GM18951 (cell line): ENCODE results near the gene TUBA3E.
"Not testable (repeated sequence)": the region's sequence is repeated elsewhere in the genome, so short reads cannot be mapped to it uniquely, and the experiment has no call there.

Source experiments
- POLR2A ChIP-seq: IDR thresholded peaks from 4 replicates; pipeline ENCODE4 v1.6.1; 2011; ENCODE audit warnings: mild to moderate bottlenecking; ENCODE audit not compliant: insufficient read length, insufficient read depth; ENCODE audit errors: extremely low read depth
- in situ Hi-C: fragments of 300-500 bp; cut with MboI; formaldehyde crosslinking; loops from one replicate; pipeline ENCODE4 v1.12.0; 2022; ENCODE audit warnings: low sequenced_read_pairs, mixed read lengths, inconsistent platforms; ENCODE audit not compliant: unreplicated experiment

The TUBA3E gene

GRCh38 chr2:130198343-130198742, at the start of gene TUBA3E:
Gene TUBA3E, minus strand, starts transcription at chr2:130198439. Its CDS starts 79 bp downstream, at chr2:130198360.
- in situ Hi-C loops, result loop anchor here (25.0 kb wide), 1 partner anchor 139 kb away; the partner anchor contains the start of gene IMP4
- no peak for TF ChIP-seq POLR2A

- in situ Hi-C loops, result no loop called here
- TF ChIP-seq POLR2A, result no peak
Observed at GRCh38 chr2:130246430-130246829, 48.2 kb upstream of the TUBA3E start.

GRCh38 chr2:130245976-130246375, 47.7 kb upstream of the TUBA3E start:
- no peak for TF ChIP-seq POLR2A
- in situ Hi-C loops, result no loop called here

GRCh38 chr2:130243359-130243758, 45.1 kb upstream of the TUBA3E start:
- in situ Hi-C loops, result no loop called here
- no peak for TF ChIP-seq POLR2A

- in situ Hi-C loops, result no loop called here
- no peak for TF ChIP-seq POLR2A
Observed at GRCh38 chr2:130241041-130241707, 42.9 kb upstream of the TUBA3E start.

GRCh38 chr2:130239581-130239980, 41.3 kb upstream of the TUBA3E start:
- in situ Hi-C loops, result not testable (repeated sequence)

- in situ Hi-C loops, result loop anchor here (5.0 kb wide), 1 partner anchor 1209 kb away; no protein-coding TSS in a partner anchor
Observed at GRCh38 chr2:130233066-130233465, 34.8 kb upstream of the TUBA3E start.

GRCh38 chr2:130231656-130232055, 33.4 kb upstream of the TUBA3E start:
- in situ Hi-C loops, result loop anchor here (5.0 kb wide), 1 partner anchor 1211 kb away; no protein-coding TSS in a partner anchor
- TF ChIP-seq POLR2A, result no peak

- in situ Hi-C loops, result loop anchor here (5.0 kb wide), 1 partner anchor 1211 kb away; no protein-coding TSS in a partner anchor
Observed at GRCh38 chr2:130230907-130231306, 32.7 kb upstream of the TUBA3E start.

GRCh38 chr2:130230376-130230775, 32.1 kb upstream of the TUBA3E start:
- in situ Hi-C loops, result loop anchor here (5.0 kb wide), 1 partner anchor 1212 kb away; no protein-coding TSS in a partner anchor

- in situ Hi-C loops, result not testable (repeated sequence)
Observed at GRCh38 chr2:130229161-130229510, 30.9 kb upstream of the TUBA3E start.

GRCh38 chr2:130228467-130229160, 30.4 kb upstream of the TUBA3E start:
- in situ Hi-C loops, result not testable (repeated sequence)

- in situ Hi-C loops, result not testable (repeated sequence)
Observed at GRCh38 chr2:130228005-130228404, 29.8 kb upstream of the TUBA3E start.

- in situ Hi-C loops, result not testable (repeated sequence)
Observed at GRCh38 chr2:130222523-130222922, 24.3 kb upstream of the TUBA3E start.

- in situ Hi-C loops, result not testable (repeated sequence)
Observed at GRCh38 chr2:130220505-130220904, 22.3 kb upstream of the TUBA3E start.

GRCh38 chr2:130219147-130219546, 20.9 kb upstream of the TUBA3E start:
- in situ Hi-C loops, result loop anchor here (10.0 kb wide), 1 partner anchor 1236 kb away; no protein-coding TSS in a partner anchor

- in situ Hi-C loops, result not testable (repeated sequence)
Observed at GRCh38 chr2:130207051-130207450, 8.8 kb upstream of the TUBA3E start.

GRCh38 chr2:130203150-130203549, 4.9 kb upstream of the TUBA3E start:
- in situ Hi-C loops, result not testable (repeated sequence)

- in situ Hi-C loops, result not testable (repeated sequence)
Observed at GRCh38 chr2:130202518-130202917, 4.3 kb upstream of the TUBA3E start.

GRCh38 chr2:130196052-130196451, 2.2 kb downstream of the TUBA3E start:
- in situ Hi-C loops, result loop anchor here (25.0 kb wide), 1 partner anchor 141 kb away; the partner anchor contains the start of gene IMP4
